ENCODE results near the gene NEB. TPM values are rescaled to one million over a fixed set of nuclear protein-coding genes. Genes with fewer than 3 reads are reported as not detected.

Gene NEB
- total and polyA plus RNA-seq, 2 donors from 2014 or later, result 0.88 to 1.6 TPM

DNA sequence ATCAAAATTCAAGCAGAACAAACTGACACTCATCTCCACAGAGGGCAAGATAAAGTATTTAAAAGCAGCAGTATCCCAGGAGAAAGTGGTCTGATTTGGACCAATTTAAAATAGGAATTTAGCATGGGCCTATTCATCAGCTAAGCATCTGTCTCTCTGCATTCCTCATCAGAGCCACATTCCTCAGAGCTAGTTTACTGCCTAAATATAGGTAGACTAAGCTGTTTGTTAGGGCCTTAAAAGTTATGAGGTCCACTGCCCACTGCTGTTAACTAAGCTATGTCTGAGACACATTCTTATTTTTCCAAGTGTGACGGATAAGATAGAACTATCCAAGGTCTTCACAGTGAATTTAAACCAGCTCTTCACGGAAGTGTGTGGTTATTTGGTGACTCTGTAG lies 17.6 kb downstream of the NEB start:
- no peak overlapping the region for H3K4me3 ChIP-seq (ENCODE audit: low read length in 3 of 3)
- no peak overlapping the region for H3K27ac ChIP-seq (ENCODE audit: low read depth in 2 of 2, low read length in 2 of 2)
- no peaks in the 10 kb centered on the region for H3K36me3 ChIP-seq (ENCODE audit: control insufficient read depth in 2 of 3, insufficient read depth in 3 of 3, low read length in 3 of 3)
- no peaks in the 10 kb centered on the region for H3K9me3 ChIP-seq (ENCODE audit: control insufficient read depth in 2 of 3, insufficient read depth in 1 of 3, low read length in 3 of 3)
- no peaks in the 10 kb centered on the region for H3K27me3 ChIP-seq (ENCODE audit: control insufficient read depth, insufficient read depth, low read length)
- DNase-seq, result peak in 1 of 5 donors; percentile 10
- intact Hi-C loops (cut with DNase I), result no loop called here
- no peak overlapping the region for H3K9ac ChIP-seq (ENCODE audit: low read length in 3 of 3)
- TF ChIP-seq, protein P1, sequence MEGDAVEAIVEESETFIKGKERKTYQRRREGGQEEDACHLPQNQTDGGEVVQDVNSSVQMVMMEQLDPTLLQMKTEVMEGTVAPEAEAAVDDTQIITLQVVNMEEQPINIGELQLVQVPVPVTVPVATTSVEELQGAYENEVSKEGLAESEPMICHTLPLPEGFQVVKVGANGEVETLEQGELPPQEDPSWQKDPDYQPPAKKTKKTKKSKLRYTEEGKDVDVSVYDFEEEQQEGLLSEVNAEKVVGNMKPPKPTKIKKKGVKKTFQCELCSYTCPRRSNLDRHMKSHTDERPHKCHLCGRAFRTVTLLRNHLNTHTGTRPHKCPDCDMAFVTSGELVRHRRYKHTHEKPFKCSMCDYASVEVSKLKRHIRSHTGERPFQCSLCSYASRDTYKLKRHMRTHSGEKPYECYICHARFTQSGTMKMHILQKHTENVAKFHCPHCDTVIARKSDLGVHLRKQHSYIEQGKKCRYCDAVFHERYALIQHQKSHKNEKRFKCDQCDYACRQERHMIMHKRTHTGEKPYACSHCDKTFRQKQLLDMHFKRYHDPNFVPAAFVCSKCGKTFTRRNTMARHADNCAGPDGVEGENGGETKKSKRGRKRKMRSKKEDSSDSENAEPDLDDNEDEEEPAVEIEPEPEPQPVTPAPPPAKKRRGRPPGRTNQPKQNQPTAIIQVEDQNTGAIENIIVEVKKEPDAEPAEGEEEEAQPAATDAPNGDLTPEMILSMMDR (IDR thresholded peaks at IDR 0.05; ENCODE audit: borderline replicate concordance, extremely low read depth, insufficient read depth), result no peak
- no peaks in the 10 kb centered on the region for H3K4me1 ChIP-seq (ENCODE audit: control insufficient read depth in 2 of 3, insufficient read depth in 2 of 3, low read depth in 1 of 3, low read length in 3 of 3)
- FAIRE-seq, result no peak

DNA sequence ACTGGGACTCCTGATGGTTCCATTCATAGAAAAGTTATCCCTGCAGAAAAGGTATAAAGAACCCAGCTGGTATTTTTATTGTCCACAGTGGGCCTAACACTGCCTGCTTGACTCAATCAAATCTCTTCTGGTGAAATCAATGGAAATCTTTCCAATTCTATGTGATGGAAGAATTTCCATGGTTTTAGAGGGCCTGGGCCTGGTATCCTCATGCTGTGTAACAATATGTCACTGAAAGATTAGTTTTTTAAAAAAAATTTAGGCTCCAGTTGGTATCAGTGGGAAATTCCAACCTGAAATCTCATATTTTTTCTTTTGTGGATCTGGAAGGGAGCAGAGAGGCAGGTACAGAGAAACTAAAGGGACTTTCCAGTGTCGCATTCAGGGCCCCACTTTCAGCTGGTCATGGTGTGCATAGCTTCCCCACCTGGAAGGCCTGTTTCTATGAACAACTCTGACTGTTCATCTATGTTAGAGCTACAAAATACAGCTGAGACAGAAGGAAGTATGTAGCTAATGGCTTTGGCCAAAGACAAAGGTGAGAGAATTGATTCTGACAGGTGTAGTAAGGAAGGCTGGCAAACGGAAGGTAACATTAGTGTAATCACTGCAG lies 20.9 kb downstream of the NEB start:
- DNase-seq (no peak), FAIRE-seq (no peak)
- TF ChIP-seq, protein P1 (IDR thresholded peaks at IDR 0.05; ENCODE audit: borderline replicate concordance, extremely low read depth, insufficient read depth), result no peak
- H3K4me3 ChIP-seq (ENCODE audit: low read length in 3 of 3), result no peak overlapping the region
- intact Hi-C loops (cut with DNase I), result no loop called here
- no peak overlapping the region for H3K9ac ChIP-seq (ENCODE audit: low read length in 3 of 3)
- no peaks in the 10 kb centered on the region for H3K9me3 ChIP-seq (ENCODE audit: control insufficient read depth in 2 of 3, insufficient read depth in 1 of 3, low read length in 3 of 3)
- H3K4me1 ChIP-seq (ENCODE audit: control insufficient read depth in 2 of 3, insufficient read depth in 2 of 3, low read depth in 1 of 3, low read length in 3 of 3), result no peaks in the 10 kb centered on the region
- no peaks in the 10 kb centered on the region for H3K27me3 ChIP-seq (ENCODE audit: control insufficient read depth, insufficient read depth, low read length)
- H3K36me3 ChIP-seq (ENCODE audit: control insufficient read depth in 2 of 3, insufficient read depth in 3 of 3, low read length in 3 of 3), result no peaks in the 10 kb centered on the region
- no peak overlapping the region for H3K27ac ChIP-seq (ENCODE audit: low read depth in 2 of 2, low read length in 2 of 2)

DNA sequence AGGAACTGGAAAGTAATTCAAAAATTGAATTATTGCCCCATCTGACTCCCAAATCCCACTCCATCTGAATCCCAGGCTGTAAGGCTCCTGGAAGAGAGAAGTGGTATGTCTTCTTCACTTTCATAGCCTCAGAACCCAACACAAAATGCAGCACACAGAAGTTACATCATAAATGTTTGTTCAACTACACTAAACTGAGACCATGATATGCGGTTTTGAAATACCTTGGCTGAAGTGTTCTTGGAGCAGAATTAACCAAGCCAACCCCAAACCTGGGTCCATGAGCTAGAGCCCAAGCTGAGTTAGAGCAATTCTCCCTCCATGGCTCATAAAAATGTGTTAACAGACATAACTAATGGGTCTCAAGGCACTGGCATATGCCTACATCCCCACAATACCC lies 23.3 kb downstream of the NEB start:
- Histone ChIP-seq H3K4me1 (ENCODE audit: control insufficient read depth in 2 of 3, insufficient read depth in 2 of 3, low read depth in 1 of 3, low read length in 3 of 3) (no peaks in the 10 kb centered on the region), H3K9me3 (ENCODE audit: control insufficient read depth in 2 of 3, insufficient read depth in 1 of 3, low read length in 3 of 3) (no peaks in the 10 kb centered on the region), H3K27me3 (ENCODE audit: control insufficient read depth, insufficient read depth, low read length) (no peaks in the 10 kb centered on the region), H3K4me3 (ENCODE audit: low read length in 3 of 3) (no peak overlapping the region), H3K36me3 (ENCODE audit: control insufficient read depth in 2 of 3, insufficient read depth in 3 of 3, low read length in 3 of 3) (no peaks in the 10 kb centered on the region), H3K9ac (ENCODE audit: low read length in 3 of 3) (no peak overlapping the region), H3K27ac (ENCODE audit: low read depth in 2 of 2, low read length in 2 of 2) (no peak overlapping the region)
- no peak for DNase-seq
- TF ChIP-seq, protein P1 (IDR thresholded peaks at IDR 0.05; ENCODE audit: borderline replicate concordance, extremely low read depth, insufficient read depth), result no peak
- intact Hi-C loops (cut with DNase I), result no loop called here
- no peak for FAIRE-seq

DNA sequence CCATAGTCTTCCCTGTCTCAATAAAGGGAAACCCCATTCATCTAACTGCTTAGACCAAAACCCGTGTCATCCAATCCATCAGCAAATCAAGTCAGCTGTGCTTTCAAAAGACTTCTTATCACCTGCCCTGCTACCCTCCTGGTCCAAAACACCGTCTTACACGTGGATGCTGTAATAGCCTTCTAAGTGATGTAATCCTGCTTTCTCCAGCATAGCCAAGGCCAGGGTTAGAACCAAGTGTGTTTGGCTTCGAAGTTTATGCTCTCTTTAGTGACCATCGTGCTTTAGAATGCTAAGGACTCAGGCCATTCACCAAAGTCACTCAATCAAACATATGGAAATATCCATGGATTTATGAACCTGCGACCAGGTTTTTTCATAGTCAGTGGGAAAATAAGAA lies 25.5 kb downstream of the NEB start:
- H3K36me3 ChIP-seq (ENCODE audit: control insufficient read depth in 2 of 3, insufficient read depth in 3 of 3, low read length in 3 of 3), result no peaks in the 10 kb centered on the region
- intact Hi-C loops (cut with DNase I), result no loop called here
- no peak for DNase-seq
- H3K27me3 ChIP-seq (ENCODE audit: control insufficient read depth, insufficient read depth, low read length), result no peaks in the 10 kb centered on the region
- no peaks in the 10 kb centered on the region for H3K4me1 ChIP-seq (ENCODE audit: control insufficient read depth in 2 of 3, insufficient read depth in 2 of 3, low read depth in 1 of 3, low read length in 3 of 3)
- no peak overlapping the region for H3K4me3 ChIP-seq (ENCODE audit: low read length in 3 of 3)
- no peaks in the 10 kb centered on the region for H3K9me3 ChIP-seq (ENCODE audit: control insufficient read depth in 2 of 3, insufficient read depth in 1 of 3, low read length in 3 of 3)
- H3K9ac ChIP-seq (ENCODE audit: low read length in 3 of 3), result no peak overlapping the region
- TF ChIP-seq, protein P1 (IDR thresholded peaks at IDR 0.05; ENCODE audit: borderline replicate concordance, extremely low read depth, insufficient read depth), result no peak
- H3K27ac ChIP-seq (ENCODE audit: low read depth in 2 of 2, low read length in 2 of 2), result no peak overlapping the region
- no peak for FAIRE-seq

Data from kidney (tissue), 14 donors.